HG03196 (cell line): ENCODE measurements around the gene CLDN5.

Experiments used
- ATAC-seq: cut with Tn5 transposase; IDR thresholded peaks from one replicate; pipeline ENCODE4 v1.9.1; 2021; ENCODE audit not compliant: unreplicated experiment

CLDN5 gene

GRCh38 chr22:19524170-19525115 lies at the start of gene CLDN5:
TSS of gene CLDN5 (minus strand) at chr22:19524410. CDS start at chr22:19524255, 155 bp downstream.
- ATAC-seq = no peak

GRCh38 chr22:19571995-19572394 lies 47.8 kb upstream of the CLDN5 start:
- no peak for ATAC-seq

- ATAC-seq = no peak
These were observed 47.1 kb upstream of the CLDN5 start for GRCh38 chr22:19571207-19571795.

GRCh38 chr22:19569976-19570375 lies 45.8 kb upstream of the CLDN5 start:
- ATAC-seq = no peak

GRCh38 chr22:19569276-19569640 lies 45.0 kb upstream of the CLDN5 start:
- ATAC-seq = no peak

- ATAC-seq = no peak
These were observed 44.4 kb upstream of the CLDN5 start for GRCh38 chr22:19568337-19569275.

GRCh38 chr22:19567157-19568009 lies 43.2 kb upstream of the CLDN5 start:
- ATAC-seq = no peak

- no peak for ATAC-seq
These were observed 42.3 kb upstream of the CLDN5 start for GRCh38 chr22:19566279-19567156.

- ATAC-seq = no peak
These were observed 41.4 kb upstream of the CLDN5 start for GRCh38 chr22:19565382-19566278.

GRCh38 chr22:19559956-19560355 lies 35.7 kb upstream of the CLDN5 start:
- no peak for ATAC-seq

- no peak for ATAC-seq
These were observed 35.2 kb upstream of the CLDN5 start for GRCh38 chr22:19559324-19559811.

GRCh38 chr22:19556963-19557545 lies 32.8 kb upstream of the CLDN5 start:
- no peak for ATAC-seq

- ATAC-seq = no peak
These were observed 31.4 kb upstream of the CLDN5 start for GRCh38 chr22:19555651-19556050.

GRCh38 chr22:19554834-19555404 lies 30.7 kb upstream of the CLDN5 start:
- ATAC-seq = no peak

GRCh38 chr22:19553201-19553600 lies 29.0 kb upstream of the CLDN5 start:
- ATAC-seq = no peak

- ATAC-seq = no peak
These were observed 26.2 kb upstream of the CLDN5 start for GRCh38 chr22:19550382-19550781.

GRCh38 chr22:19549428-19549827 lies 25.2 kb upstream of the CLDN5 start:
- ATAC-seq = no peak
